Naive thymus-derived CD4-positive, alpha-beta T cell (primary cell): ENCODE measurements around the gene TOX2. TPM values are rescaled to one million over a fixed set of nuclear protein-coding genes. Genes with fewer than 3 reads are reported as not detected.

Experiments
- ATAC-seq: fragments of 150-1000 bp; cut with Tn5 transposase; 2 replicates; pipeline ENCODE4 v1.10.0; 2021; ENCODE audit warnings: mild to moderate bottlenecking, moderate library complexity
- CTCF ChIA-PET: fragments of 350-600 bp; sonication (Branson Sonifier 250); formaldehyde crosslinking; loops from one replicate; lab custom pipeline; 2021; ENCODE audit warnings: antibody characterized with exemption; lab: Charles Lee
- POLR2A ChIA-PET: fragments of 350-600 bp; sonication (Branson Sonifier 250); formaldehyde crosslinking; loops from one replicate; lab custom pipeline; 2021; ENCODE audit warnings: antibody characterized with exemption, inconsistent platforms; lab: Charles Lee
- DNase-seq, 9 donors: peaks; one replicate each; pipeline versions ENCODE4 v3.0.0 to v3.0.0-alpha.2; 2020 to 2022; ENCODE audit warnings: mixed read lengths in 1 of 9
- H3K27ac ChIP-seq: one replicate; pipeline ENCODE4 v1.7.0; 2013; ENCODE audit warnings: mild to moderate bottlenecking, low read depth, low read length, moderate library complexity
- H3K27me3 ChIP-seq, 2 donors: one replicate each; pipeline ENCODE4 v1.7.0; 2013; ENCODE audit warnings: low read length in 2 of 2, mild to moderate bottlenecking in 2 of 2, moderate library complexity in 2 of 2; ENCODE audit not compliant: control insufficient read depth in 2 of 2, insufficient read depth in 2 of 2
- H3K36me3 ChIP-seq, 3 experiments: 1 replicate in 2 of 3; 2 replicates in 1 of 3; pipeline ENCODE4 v1.7.0; 2013; ENCODE audit warnings: low read length in 3 of 3, mild to moderate bottlenecking in 3 of 3, moderate library complexity in 1 of 3; ENCODE audit not compliant: insufficient read depth in 3 of 3, control insufficient read depth in 2 of 3
- H3K4me1 ChIP-seq, 2 donors: one replicate each; pipeline ENCODE4 v1.7.0; 2013; ENCODE audit warnings: low read length in 2 of 2, mild to moderate bottlenecking in 2 of 2, moderate library complexity in 1 of 2; ENCODE audit not compliant: control insufficient read depth in 2 of 2, insufficient read depth in 2 of 2
- H3K4me3 ChIP-seq: 2 replicates; pipeline ENCODE4 v1.7.0; 2013; ENCODE audit warnings: mild to moderate bottlenecking, low read length
- H3K9me3 ChIP-seq, 3 experiments: 1 replicate in 2 of 3; 2 replicates in 1 of 3; pipeline ENCODE4 v1.7.0; 2013; ENCODE audit warnings: low read length in 3 of 3; ENCODE audit not compliant: control insufficient read depth in 2 of 3
- H3K27ac Mint-ChIP-seq, 9 donors: one replicate each; pipeline ENCODE4 v1.8.0; 2020 to 2022; ENCODE audit warnings: mixed read lengths in 9 of 9, mild to moderate bottlenecking in 8 of 9, moderate library complexity in 5 of 9, inconsistent platforms in 2 of 9
- H3K27me3 Mint-ChIP-seq, 5 donors: one replicate each; pipeline ENCODE4 v1.8.0; 2021 to 2022; ENCODE audit warnings: mixed read lengths in 5 of 5, mild to moderate bottlenecking in 1 of 5
- H3K36me3 Mint-ChIP-seq, 5 donors: one replicate each; pipeline ENCODE4 v1.8.0; 2020 to 2022; ENCODE audit warnings: mixed read lengths in 5 of 5, mild to moderate bottlenecking in 3 of 5, inconsistent platforms in 1 of 5
- H3K4me1 Mint-ChIP-seq, 7 donors: one replicate each; pipeline ENCODE4 v1.8.0; 2020 to 2022; ENCODE audit warnings: mixed read lengths in 7 of 7, mild to moderate bottlenecking in 3 of 7, inconsistent platforms in 1 of 7
- H3K4me3 Mint-ChIP-seq, 10 donors: one replicate each; pipeline ENCODE4 v1.8.0; 2020 to 2022; ENCODE audit warnings: mild to moderate bottlenecking in 10 of 10, mixed read lengths in 10 of 10, moderate library complexity in 6 of 10, inconsistent platforms in 2 of 10
- H3K9me3 Mint-ChIP-seq, 11 donors: one replicate each; pipeline ENCODE4 v1.8.0; 2020 to 2022; ENCODE audit warnings: mixed read lengths in 11 of 11, mild to moderate bottlenecking in 4 of 11, inconsistent platforms in 1 of 11, moderate library complexity in 1 of 11
- intact Hi-C, 2 donors: fragments of 100-400 bp; cut with micrococcal nuclease; formaldehyde crosslinking; loops; one replicate each; pipeline ENCODE4 v1.15.1; 2023
- polyA plus RNA-seq, 2 donors: library from polyadenylated mRNA; unstranded; fragments of 300-500 nt; fragmentation: Illumina TruSeq; gene quantifications; one replicate each; pipeline ENCODE4 v1.2.3, GENCODE V29; 2021
- total RNA-seq, 6 experiments: library from RNA in 5 of 6; stranded (reverse) in 5 of 6; gene quantifications; 1 replicate in 5 of 6; 2 replicates in 1 of 6; pipeline ENCODE4 v1.2.3 and lab custom pipeline; 2021 to 2026

Gene TOX2
- total and polyA plus RNA-seq, 7 experiments from 2014 or later = 0.22 to 7.1 (median 1.5) TPM

GRCh38 chr20:43977252-43977651 is 62.6 kb downstream of the TOX2 start:
- Histone ChIP-seq H3K4me1 (no peaks in the 10 kb centered on the region), H3K27me3 (no peaks in the 10 kb centered on the region), H3K36me3 (no peaks in the 10 kb centered on the region), H3K4me3 (no peak overlapping the region), H3K9me3 (no peaks in the 10 kb centered on the region), H3K27ac (no peak overlapping the region)
- Mint-ChIP-seq H3K36me3 (peaks cover 0 to 22% (median 0%) of the 10 kb centered on the region in 5 donors), H3K4me3 (no peak overlapping the region), H3K4me1 (peaks cover 11 to 19% (median 14%) of the 10 kb centered on the region in 7 donors), H3K27me3 (peaks cover 0 to 18% (median 8%) of the 10 kb centered on the region in 5 donors), H3K9me3 (peaks cover 0 to 6% (median 0%) of the 10 kb centered on the region in 11 donors), H3K27ac (no peak overlapping the region)
- intact Hi-C loops = no loop called here
- no peak for ATAC-seq
- DNase-seq = no peak
- CTCF ChIA-PET = no interaction called here
- POLR2A ChIA-PET = no interaction called here

- no peak overlapping the region for H3K27ac ChIP-seq
- Mint-ChIP-seq H3K36me3 (peaks cover 0 to 22% (median 0%) of the 10 kb centered on the region in 5 donors), H3K27ac (no peak overlapping the region), H3K4me3 (no peak overlapping the region), H3K9me3 (peaks cover 0 to 6% (median 0%) of the 10 kb centered on the region in 11 donors), H3K4me1 (peaks cover 14 to 22% (median 15%) of the 10 kb centered on the region in 7 donors), H3K27me3 (peaks cover 0 to 19% (median 8%) of the 10 kb centered on the region in 5 donors)
- no peaks in the 10 kb centered on the region for H3K27me3 ChIP-seq
- H3K36me3 ChIP-seq = no peaks in the 10 kb centered on the region
- intact Hi-C loops = no loop called here
- peaks cover 0 to 2% of the 10 kb centered on the region in 2 donors for H3K4me1 ChIP-seq
- ATAC-seq = no peak
- CTCF ChIA-PET = no interaction called here
- H3K9me3 ChIP-seq = no peaks in the 10 kb centered on the region
- DNase-seq = no peak
- POLR2A ChIA-PET = no interaction called here
- no peak overlapping the region for H3K4me3 ChIP-seq
Observed at GRCh38 chr20:43977962-43978361, 63.3 kb downstream of the TOX2 start.

- ATAC-seq = no peak
- POLR2A ChIA-PET = no interaction called here
- peaks cover 0 to 22% (median 0%) of the 10 kb centered on the region in 5 donors for H3K36me3 Mint-ChIP-seq
Observed at GRCh38 chr20:43979576-43980105, 65.0 kb downstream of the TOX2 start.

GRCh38 chr20:43981540-43981939 is 66.9 kb downstream of the TOX2 start:
- Mint-ChIP-seq H3K27ac (peak overlapping the region in 1 of 9 donors; percentile 61), H3K4me1 (peaks cover 13 to 32% (median 16%) of the 10 kb centered on the region in 7 donors), H3K9me3 (peaks cover 0 to 6% (median 0%) of the 10 kb centered on the region in 11 donors), H3K4me3 (no peak overlapping the region), H3K36me3 (peaks cover 0 to 12% (median 0%) of the 10 kb centered on the region in 5 donors), H3K27me3 (peaks cover 0 to 21% (median 8%) of the 10 kb centered on the region in 5 donors)
- DNase-seq = no peak
- H3K4me3 ChIP-seq = no peak overlapping the region
- intact Hi-C loops = no loop called here
- H3K4me1 ChIP-seq = peaks cover 0 to 22% of the 10 kb centered on the region in 2 donors
- H3K36me3 ChIP-seq = no peaks in the 10 kb centered on the region
- ChIA-PET CTCF (no interaction called here), POLR2A (no interaction called here)
- no peak overlapping the region for H3K27ac ChIP-seq
- H3K9me3 ChIP-seq = no peaks in the 10 kb centered on the region
- peak; percentile 45 for ATAC-seq
- H3K27me3 ChIP-seq = no peaks in the 10 kb centered on the region

More at GRCh38 chr20:43979576-43980105, 65.0 kb downstream of the TOX2 start:
- Histone ChIP-seq H3K27me3 (no peaks in the 10 kb centered on the region), H3K4me3 (no peak overlapping the region), H3K36me3 (no peaks in the 10 kb centered on the region), H3K9me3 (no peaks in the 10 kb centered on the region), H3K4me1 (peaks cover 0 to 15% of the 10 kb centered on the region in 2 donors), H3K27ac (no peak overlapping the region)
- peaks cover 0 to 6% (median 0%) of the 10 kb centered on the region in 11 donors for H3K9me3 Mint-ChIP-seq
- intact Hi-C loops = no loop called here
- H3K4me1 Mint-ChIP-seq = peaks cover 13 to 30% (median 16%) of the 10 kb centered on the region in 7 donors
- DNase-seq = no peak
- no peak overlapping the region for H3K27ac Mint-ChIP-seq
- CTCF ChIA-PET = no interaction called here
- no peak overlapping the region for H3K4me3 Mint-ChIP-seq
- H3K27me3 Mint-ChIP-seq = peaks cover 0 to 17% (median 8%) of the 10 kb centered on the region in 5 donors

GRCh38 chr20:43982016-43982415 is 67.4 kb downstream of the TOX2 start:
- Mint-ChIP-seq H3K4me1 (peaks cover 12 to 33% (median 16%) of the 10 kb centered on the region in 7 donors), H3K27me3 (peaks cover 0 to 21% (median 8%) of the 10 kb centered on the region in 5 donors), H3K36me3 (peaks cover 0 to 10% (median 0%) of the 10 kb centered on the region in 5 donors), H3K27ac (peak overlapping the region in 1 of 9 donors; percentile 61), H3K9me3 (peaks cover 0 to 6% (median 0%) of the 10 kb centered on the region in 11 donors), H3K4me3 (no peak overlapping the region)
- CTCF ChIA-PET = interaction anchor here (0.7 kb wide), 1 partner anchor 173 kb away, joined by 3 read pairs; no protein-coding TSS in a partner anchor
- Histone ChIP-seq H3K27ac (no peak overlapping the region), H3K36me3 (no peaks in the 10 kb centered on the region), H3K4me1 (peaks cover 0 to 22% of the 10 kb centered on the region in 2 donors), H3K27me3 (no peaks in the 10 kb centered on the region), H3K4me3 (no peak overlapping the region), H3K9me3 (no peaks in the 10 kb centered on the region)
- POLR2A ChIA-PET = interaction anchor here (1.3 kb wide), 1 partner anchor 9 kb away, joined by 3 read pairs; no protein-coding TSS in a partner anchor
- DNase-seq = no peak
- intact Hi-C loops = no loop called here
- ATAC-seq = no peak

- DNase-seq (no peak), ATAC-seq (no peak)
- Mint-ChIP-seq H3K36me3 (peaks cover 0 to 10% (median 0%) of the 10 kb centered on the region in 5 donors), H3K9me3 (peaks cover 0 to 6% (median 0%) of the 10 kb centered on the region in 11 donors), H3K27ac (peak overlapping the region in 1 of 9 donors; percentile 7), H3K4me3 (no peak overlapping the region), H3K27me3 (peaks cover 0 to 21% (median 8%) of the 10 kb centered on the region in 5 donors), H3K4me1 (peaks cover 17 to 35% (median 22%) of the 10 kb centered on the region in 7 donors)
- ChIA-PET POLR2A (interaction anchor here (1.3 kb wide), 1 partner anchor 10 kb away, joined by 3 read pairs; no protein-coding TSS in a partner anchor), CTCF (interaction anchor here (0.6 kb wide), 1 partner anchor 139 kb away, joined by 3 read pairs; no protein-coding TSS in a partner anchor)
- Histone ChIP-seq H3K36me3 (no peaks in the 10 kb centered on the region), H3K9me3 (no peaks in the 10 kb centered on the region), H3K4me1 (peaks cover 0 to 22% of the 10 kb centered on the region in 2 donors), H3K27me3 (no peaks in the 10 kb centered on the region), H3K27ac (no peak overlapping the region), H3K4me3 (no peak overlapping the region)
- intact Hi-C loops = no loop called here
Observed at GRCh38 chr20:43982886-43983285, 68.2 kb downstream of the TOX2 start.
